Thoracic aorta (tissue), 2 donors: Measurements from ENCODE around the gene ATP9A. TPM values are rescaled to one million over a fixed set of nuclear protein-coding genes. Genes with fewer than 3 reads are reported as not detected.
"Not testable (repeated sequence)": the region's sequence is repeated elsewhere in the genome, so short reads cannot be mapped to it uniquely, and the experiment has no call there.

Source experiments
- ATAC-seq: fragments of 150-250 bp; one replicate; pipeline ENCODE4 v1.8.0; 2017; ENCODE audit warnings: low read depth; ENCODE audit not compliant: insufficient number of reproducible peaks, low FRiP score
- DNase-seq: peaks from one replicate; pipeline ENCODE4 v3.0.0-alpha.2; 2020; ENCODE audit warnings: low spot score
- H3K27ac ChIP-seq, 2 donors: fragments of 200-600 bp; sonication (generic); 1 replicate in 1 of 2; 2 replicates in 1 of 2; pipeline ENCODE4 v1.5.1; 2016; ENCODE audit warnings: mild to moderate bottlenecking in 2 of 2, moderate library complexity in 2 of 2
- H3K27me3 ChIP-seq: fragments of 200-600 bp; sonication (generic); replicated peaks from 2 replicates; pipeline ENCODE4 v1.6.0; 2016; ENCODE audit warnings: mild to moderate bottlenecking; ENCODE audit not compliant: insufficient read depth
- H3K36me3 ChIP-seq: fragments of 200-600 bp; sonication (generic); one replicate; pipeline ENCODE4 v1.5.1; 2016
- H3K4me1 ChIP-seq, 2 donors: fragments of 200-600 bp; sonication (generic); 1 replicate in 1 of 2; 2 replicates in 1 of 2; pipeline versions ENCODE4 v1.5.1 to v1.6.0; 2016; ENCODE audit warnings: low read depth in 2 of 2, mild to moderate bottlenecking in 1 of 2; ENCODE audit not compliant: control insufficient read depth in 1 of 2
- H3K4me3 ChIP-seq: fragments of 200-600 bp; sonication (generic); 2 replicates; pipeline ENCODE4 v1.5.1; 2016; ENCODE audit warnings: mild to moderate bottlenecking
- H3K9me3 ChIP-seq: fragments of 200-600 bp; sonication (generic); 2 replicates; pipeline ENCODE4 v1.5.1; 2016
- total RNA-seq, 2 donors: library from RNA; depleted of rRNA; stranded (reverse); fragments of >200 nt; gene quantifications; one replicate each; pipeline versions ENCODE4 v1.1.0 to v1.2.3, GENCODE V29; 2016
- TF ChIP-seq, protein P1 (sequence below): fragments of 200-600 bp; sonication (generic); IDR thresholded peaks from one replicate; pipeline ENCODE4 v1.5.1; 2019; ENCODE audit warnings: antibody characterized with exemption

Gene ATP9A
- total RNA-seq, 2 donors from 2014 or later, result 54.4 TPM

DNA sequence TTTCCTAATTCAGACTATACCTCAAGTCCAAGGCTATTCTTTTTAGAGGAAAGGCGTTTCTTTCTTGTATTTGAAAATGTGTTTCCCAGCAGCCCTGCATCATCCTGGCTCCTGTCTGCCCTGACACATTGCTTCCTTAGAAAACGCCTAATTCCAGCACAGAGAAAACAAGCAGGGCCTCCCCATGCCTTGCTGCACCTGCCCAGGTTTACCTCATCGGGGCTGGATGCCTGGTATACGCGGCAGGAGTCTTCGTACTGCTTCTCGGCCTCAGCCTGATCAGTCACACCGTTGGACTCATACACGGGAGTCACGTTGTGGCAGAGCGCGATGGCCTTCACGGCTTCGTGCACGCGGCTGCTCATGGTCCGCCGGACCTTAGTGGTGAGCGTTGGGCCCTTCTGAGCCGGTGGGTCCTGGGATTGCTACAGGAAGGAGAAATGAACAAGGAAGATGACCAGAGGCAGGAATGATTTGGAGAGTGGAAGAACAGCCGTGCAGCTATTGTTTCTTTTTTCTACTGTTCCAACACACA lies 111.4 kb downstream of the ATP9A start:
- no peak overlapping the region for H3K4me3 ChIP-seq
- H3K9me3 ChIP-seq, result no peaks in the 10 kb centered on the region
- peaks cover 3% of the 10 kb centered on the region for H3K36me3 ChIP-seq
- no peak overlapping the region for H3K27ac ChIP-seq
- H3K27me3 ChIP-seq, result no peaks in the 10 kb centered on the region
- ATAC-seq, result no peak
- no peak for DNase-seq
- TF ChIP-seq, protein P1, sequence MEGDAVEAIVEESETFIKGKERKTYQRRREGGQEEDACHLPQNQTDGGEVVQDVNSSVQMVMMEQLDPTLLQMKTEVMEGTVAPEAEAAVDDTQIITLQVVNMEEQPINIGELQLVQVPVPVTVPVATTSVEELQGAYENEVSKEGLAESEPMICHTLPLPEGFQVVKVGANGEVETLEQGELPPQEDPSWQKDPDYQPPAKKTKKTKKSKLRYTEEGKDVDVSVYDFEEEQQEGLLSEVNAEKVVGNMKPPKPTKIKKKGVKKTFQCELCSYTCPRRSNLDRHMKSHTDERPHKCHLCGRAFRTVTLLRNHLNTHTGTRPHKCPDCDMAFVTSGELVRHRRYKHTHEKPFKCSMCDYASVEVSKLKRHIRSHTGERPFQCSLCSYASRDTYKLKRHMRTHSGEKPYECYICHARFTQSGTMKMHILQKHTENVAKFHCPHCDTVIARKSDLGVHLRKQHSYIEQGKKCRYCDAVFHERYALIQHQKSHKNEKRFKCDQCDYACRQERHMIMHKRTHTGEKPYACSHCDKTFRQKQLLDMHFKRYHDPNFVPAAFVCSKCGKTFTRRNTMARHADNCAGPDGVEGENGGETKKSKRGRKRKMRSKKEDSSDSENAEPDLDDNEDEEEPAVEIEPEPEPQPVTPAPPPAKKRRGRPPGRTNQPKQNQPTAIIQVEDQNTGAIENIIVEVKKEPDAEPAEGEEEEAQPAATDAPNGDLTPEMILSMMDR, result no peak
- peaks cover 6 to 14% of the 10 kb centered on the region in 2 donors for H3K4me1 ChIP-seq

DNA sequence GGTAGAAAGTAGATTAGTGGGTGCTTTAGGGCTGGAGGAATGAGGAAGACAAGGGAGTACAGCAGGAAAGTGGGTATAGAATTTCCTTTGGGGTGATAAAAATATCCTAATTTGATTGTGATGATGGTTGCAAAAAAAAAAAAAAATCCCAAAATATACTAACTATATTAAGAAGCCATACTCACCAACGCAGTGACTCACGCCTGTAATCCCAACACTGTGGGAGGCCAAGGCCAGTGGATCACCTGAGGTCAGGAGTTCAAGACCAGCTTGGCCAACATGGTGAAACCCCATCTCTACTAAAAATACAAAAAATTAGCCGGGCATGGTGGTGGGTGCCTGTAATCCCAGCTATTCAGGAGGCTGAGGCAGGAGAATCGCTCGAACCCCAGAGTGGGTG lies 112.1 kb downstream of the ATP9A start:
- H3K4me3 ChIP-seq, H3K4me1 ChIP-seq, H3K27me3 ChIP-seq, ATAC-seq, H3K36me3 ChIP-seq, H3K27ac ChIP-seq, DNase-seq, H3K9me3 ChIP-seq: not testable (repeated sequence)

DNA sequence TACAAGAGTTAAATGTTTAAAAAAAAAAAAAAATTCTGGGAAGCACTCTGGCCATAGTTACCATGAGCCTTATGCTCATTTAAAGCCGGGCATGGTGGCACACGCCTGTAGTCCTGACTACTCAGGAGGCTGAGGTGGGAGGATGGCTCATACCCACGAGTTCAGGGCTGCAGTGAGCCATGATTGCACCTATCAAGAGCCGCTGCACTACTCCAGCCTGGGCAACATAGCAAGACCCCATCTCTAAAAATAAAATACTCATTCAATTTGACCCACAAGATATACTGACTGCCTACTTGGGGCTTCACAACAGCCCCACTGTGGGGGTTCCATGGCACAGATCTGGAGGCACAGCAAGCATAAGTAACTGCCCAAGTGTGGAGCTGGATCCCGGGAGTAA lies 113.7 kb downstream of the ATP9A start:
- no peak overlapping the region for H3K4me3 ChIP-seq
- H3K27ac ChIP-seq, result no peak overlapping the region
- DNase-seq (no peak), ATAC-seq (no peak)
- H3K9me3 ChIP-seq, result no peaks in the 10 kb centered on the region
- H3K4me1 ChIP-seq, result no peaks in the 10 kb centered on the region
- TF ChIP-seq, protein P1, result no peak
- H3K27me3 ChIP-seq, result no peaks in the 10 kb centered on the region
- peaks cover 3% of the 10 kb centered on the region for H3K36me3 ChIP-seq

DNA sequence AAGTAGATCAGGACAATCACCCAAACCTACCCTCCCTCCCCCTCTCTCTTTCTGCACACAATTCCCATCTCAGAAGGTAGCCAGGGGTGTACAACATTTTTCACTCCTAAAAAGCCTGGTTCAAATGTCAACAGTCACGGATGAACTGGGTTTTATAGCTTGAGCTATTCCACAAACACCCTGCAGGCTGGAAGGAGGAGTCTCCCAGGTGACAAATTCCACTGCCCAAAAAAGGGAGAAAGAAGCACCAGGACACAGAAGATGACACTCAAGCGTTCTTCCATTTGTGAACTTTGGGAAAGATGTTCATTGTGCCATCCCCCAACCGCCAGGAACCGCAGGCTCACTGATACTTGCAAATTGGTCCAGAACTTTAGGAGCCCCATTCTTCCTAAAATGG lies 114.1 kb downstream of the ATP9A start:
- TF ChIP-seq, protein P1, result no peak
- Histone ChIP-seq H3K27me3 (no peaks in the 10 kb centered on the region), H3K27ac (no peak overlapping the region), H3K4me1 (no peaks in the 10 kb centered on the region), H3K9me3 (no peaks in the 10 kb centered on the region), H3K4me3 (no peak overlapping the region), H3K36me3 (peaks cover 3% of the 10 kb centered on the region)
- no peak for ATAC-seq
- no peak for DNase-seq

DNA sequence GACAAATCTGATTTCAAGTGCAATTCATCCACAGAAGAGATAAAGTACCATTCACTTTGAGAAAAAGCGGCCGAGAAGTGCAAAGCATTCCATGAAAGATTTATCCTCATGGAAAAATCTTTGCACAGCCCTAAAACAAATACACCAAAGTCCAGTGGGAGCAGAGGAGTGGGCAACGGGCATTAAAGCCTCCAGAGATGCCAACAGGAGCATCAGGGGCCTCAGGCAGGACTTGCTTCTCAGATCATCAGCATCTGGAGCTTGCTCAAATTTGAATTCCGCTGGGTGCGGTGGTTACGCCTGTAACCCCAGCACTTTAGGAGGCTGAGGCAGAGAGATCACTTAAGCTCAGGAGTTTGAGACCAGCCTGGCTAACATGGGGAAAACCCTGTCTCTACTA lies 115.0 kb downstream of the ATP9A start:
- DNase-seq (no peak), ATAC-seq (no peak)
- TF ChIP-seq, protein P1, result no peak
- Histone ChIP-seq H3K27ac (no peak overlapping the region), H3K4me1 (no peaks in the 10 kb centered on the region), H3K36me3 (peaks cover 7% of the 10 kb centered on the region), H3K27me3 (no peaks in the 10 kb centered on the region), H3K9me3 (no peaks in the 10 kb centered on the region), H3K4me3 (no peak overlapping the region)

DNA sequence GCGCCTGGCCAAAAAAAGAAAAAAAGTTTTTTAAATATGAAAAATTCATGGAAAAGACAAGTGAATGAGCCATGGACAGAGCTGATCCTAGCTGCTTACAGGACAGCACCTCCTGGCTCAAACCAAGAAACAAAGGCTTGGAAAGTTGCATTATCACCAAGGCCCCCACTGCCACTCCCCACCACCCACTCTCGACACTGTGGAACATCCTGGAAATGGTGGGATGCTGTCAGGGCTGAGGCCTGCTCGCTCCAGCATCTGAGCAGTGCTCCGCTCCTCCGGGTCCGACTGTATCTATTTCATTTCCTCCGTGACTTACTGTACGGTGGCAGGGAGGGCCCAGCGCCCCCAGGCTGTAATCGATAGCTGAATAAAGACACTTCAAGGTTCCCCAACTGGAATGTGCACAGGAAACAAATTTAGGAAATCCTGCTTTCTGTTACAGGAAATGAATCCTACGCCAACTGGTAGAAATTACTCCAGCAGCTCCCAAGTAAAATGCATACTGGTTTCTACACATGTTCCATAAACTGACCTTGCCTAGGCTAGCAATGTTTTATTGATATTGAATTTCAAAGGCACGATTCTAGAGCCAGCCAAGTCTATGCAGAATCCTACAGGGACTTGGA lies 116.2 kb downstream of the ATP9A start:
- Histone ChIP-seq H3K9me3 (no peaks in the 10 kb centered on the region), H3K4me3 (no peak overlapping the region), H3K27me3 (no peaks in the 10 kb centered on the region), H3K27ac (no peak overlapping the region), H3K36me3 (peaks cover 15% of the 10 kb centered on the region), H3K4me1 (no peaks in the 10 kb centered on the region)
- no peak for DNase-seq
- no peak for ATAC-seq
- TF ChIP-seq, protein P1, result no peak
